GM21390 (cell line): ENCODE results near the gene FAM135A.
A peak's percentile ranks its signal among the peaks of the same experiment; 100 is the strongest.

Source experiments
- ATAC-seq: cut with Tn5 transposase; IDR thresholded peaks from one replicate; pipeline ENCODE4 v1.9.1; 2021; ENCODE audit not compliant: unreplicated experiment

Gene FAM135A

DNA sequence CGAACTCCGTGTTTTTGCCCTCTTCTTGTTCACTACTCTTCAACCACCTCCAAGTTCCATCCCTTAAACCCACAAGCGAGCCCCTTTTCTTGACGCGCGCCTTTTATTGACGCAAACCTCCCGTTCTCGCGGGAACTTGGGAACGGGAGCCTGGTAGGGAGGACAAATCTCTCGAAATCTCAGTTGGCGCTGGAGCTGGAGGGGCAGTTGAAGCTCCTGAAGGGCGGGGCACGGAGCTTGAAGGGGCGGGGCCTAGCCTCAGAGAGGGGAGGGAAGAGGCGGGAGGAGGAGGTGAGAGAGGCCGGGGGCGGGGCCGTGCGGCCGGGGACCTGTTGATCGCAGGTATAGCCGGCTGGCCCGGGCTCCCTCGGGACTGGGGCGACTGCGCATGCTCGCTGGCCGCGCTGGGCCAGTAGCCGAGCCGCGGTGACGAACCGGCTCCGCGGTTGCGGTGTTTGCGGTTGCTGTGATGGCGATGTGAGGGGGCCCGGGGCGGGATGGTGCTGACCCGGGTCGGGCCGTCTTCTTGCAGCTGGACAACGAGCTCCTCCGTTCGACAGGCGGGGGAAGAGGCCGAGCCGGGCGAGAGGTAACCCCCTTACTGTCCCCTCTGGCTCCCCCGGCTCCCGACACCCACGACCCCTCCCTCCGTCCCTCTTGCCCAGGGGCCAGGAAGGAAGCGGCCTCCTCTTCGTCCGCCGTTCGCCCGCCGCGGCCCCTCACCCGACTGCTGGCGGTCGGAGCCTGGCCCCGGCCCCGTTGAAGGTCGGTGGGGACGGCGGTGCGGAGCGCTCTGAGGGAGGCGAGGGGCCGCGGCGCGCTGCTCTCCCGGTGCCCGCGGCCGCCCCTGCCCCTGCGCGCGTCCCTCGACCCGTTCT is at the start of gene FAM135A:
TSS of gene FAM135A (plus strand) at position 395 of the 878 bp plus-strand sequence. CDS start 14,835 bp downstream, outside the sequence.
- peak; percentile 83 for ATAC-seq

DNA sequence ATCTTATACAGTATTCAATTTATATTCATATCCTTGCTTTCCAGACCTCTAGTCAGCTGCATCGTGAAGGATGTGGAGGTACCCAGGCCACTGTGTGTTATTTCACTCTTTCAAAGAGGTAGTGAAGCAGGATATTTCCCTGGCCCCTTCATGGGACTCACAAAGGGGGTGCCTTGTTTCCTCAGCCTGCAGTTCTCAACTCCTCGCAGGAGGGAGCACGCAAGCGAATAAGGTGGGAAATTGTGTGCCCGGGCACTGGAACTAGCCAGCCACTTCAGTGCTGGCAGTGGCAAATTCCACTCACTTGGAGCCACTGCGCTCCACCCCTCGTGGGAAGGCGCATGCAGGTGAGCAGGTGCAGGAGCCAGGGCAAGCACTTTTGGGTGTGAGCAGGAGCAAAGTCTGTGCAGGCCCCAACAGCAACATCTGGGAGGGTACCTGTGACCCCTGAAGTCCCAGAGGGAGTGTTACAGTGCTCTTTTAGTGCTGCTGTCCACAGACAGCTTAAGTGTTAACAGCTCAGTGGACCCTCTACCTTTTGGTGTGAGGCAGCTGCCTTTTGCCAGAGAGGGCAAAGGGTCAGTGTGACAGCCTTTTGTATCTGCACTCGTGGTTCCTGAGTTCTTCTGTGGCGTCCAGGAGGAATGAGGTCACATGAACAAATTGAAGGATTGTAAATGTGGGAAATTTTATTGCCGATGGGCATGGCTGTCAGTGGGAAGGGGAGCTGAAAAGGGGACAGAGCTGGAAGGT is 49.4 kb upstream of the FAM135A start:
- ATAC-seq: no peak

GRCh38 chr6:70369332-70369950 is 43.9 kb upstream of the FAM135A start:
- peak; percentile 87 for ATAC-seq

GRCh38 chr6:70370496-70370895 is 42.8 kb upstream of the FAM135A start:
- no peak for ATAC-seq

- peak; percentile 55 for ATAC-seq
These were observed 41.7 kb upstream of the FAM135A start for GRCh38 chr6:70371454-70372105.

- ATAC-seq: no peak
These were observed 38.1 kb upstream of the FAM135A start for GRCh38 chr6:70375166-70375565.

- no peak for ATAC-seq
These were observed 37.4 kb upstream of the FAM135A start for GRCh38 chr6:70375882-70376281.

- ATAC-seq: no peak
These were observed 36.7 kb upstream of the FAM135A start for GRCh38 chr6:70376628-70377027.

GRCh38 chr6:70377372-70377771 is 35.9 kb upstream of the FAM135A start:
- ATAC-seq: no peak

- no peak for ATAC-seq
These were observed 33.8 kb upstream of the FAM135A start for GRCh38 chr6:70379473-70380013.

- peak; percentile 93 for ATAC-seq
These were observed 33.1 kb upstream of the FAM135A start for GRCh38 chr6:70380252-70380651.

DNA sequence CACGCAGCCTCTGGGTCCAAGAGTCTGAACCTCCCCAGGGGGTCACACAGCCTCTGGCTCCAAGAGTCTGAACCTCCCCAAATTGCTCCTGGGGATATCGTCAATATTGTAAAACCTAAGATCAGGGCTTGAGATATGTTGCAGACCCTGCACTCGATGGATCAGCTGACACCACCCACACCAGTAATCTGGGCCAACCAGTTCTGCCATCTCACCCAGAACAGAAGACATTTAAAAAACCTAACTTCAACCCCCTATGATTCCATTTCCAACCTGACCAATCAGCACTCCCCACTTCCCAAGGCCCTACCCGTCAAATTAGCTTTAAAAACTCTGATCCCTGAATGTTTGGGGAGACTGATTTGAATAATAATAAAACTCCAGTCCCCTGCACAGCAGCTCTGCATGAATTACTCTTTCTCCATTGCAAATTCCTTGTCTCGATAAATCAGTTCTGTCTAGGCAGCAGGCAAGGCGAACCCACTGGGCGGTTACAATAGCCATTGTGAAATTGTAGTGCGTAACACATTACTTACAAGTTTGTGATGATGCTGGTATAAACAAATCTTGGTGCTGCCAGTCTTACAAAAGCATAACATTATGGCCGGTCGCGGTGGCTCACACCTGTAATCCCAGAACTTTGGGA is 32.4 kb upstream of the FAM135A start:
- ATAC-seq: no peak

GRCh38 chr6:70381417-70381782 is 31.9 kb upstream of the FAM135A start:
- no peak for ATAC-seq

GRCh38 chr6:70385901-70386300 is 27.4 kb upstream of the FAM135A start:
- ATAC-seq: no peak

DNA sequence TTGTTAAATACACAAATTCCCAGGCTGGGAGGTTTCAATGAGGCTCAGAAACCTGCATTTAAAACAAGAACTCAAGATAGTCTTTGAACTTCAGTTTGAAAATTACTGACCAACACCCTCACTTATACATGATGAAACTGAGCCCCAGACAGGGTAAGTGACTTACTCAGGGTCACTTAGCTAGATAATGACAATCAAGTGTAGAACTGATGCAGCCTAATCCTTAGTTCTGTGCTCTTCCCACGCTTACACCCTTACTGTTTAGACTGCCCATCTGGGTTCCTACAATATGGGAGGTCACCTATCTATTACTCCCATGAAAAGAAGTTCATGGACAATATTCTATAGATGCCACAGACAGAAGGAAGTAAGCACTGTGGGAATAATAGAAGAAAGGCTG is 24.5 kb upstream of the FAM135A start:
- ATAC-seq: peak; percentile 22

DNA sequence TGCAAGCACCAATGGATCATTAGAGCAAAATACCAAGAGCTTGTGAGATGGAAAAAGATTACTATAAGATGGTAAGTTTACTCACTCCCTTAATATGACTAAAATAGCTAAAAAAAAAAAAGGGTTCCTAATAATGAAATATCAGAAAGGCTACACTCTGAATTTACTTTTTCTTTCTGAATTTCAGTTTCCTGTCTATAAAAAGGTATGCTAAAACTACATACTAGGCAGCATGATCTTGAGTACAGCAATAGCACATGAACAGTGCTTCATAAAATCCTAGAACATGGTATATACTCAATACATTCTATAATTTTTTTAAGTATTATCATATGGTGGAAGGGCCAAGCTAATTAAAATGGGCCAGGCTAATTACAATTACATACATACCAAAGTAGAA is 24.0 kb upstream of the FAM135A start:
- ATAC-seq: peak; percentile 53

DNA sequence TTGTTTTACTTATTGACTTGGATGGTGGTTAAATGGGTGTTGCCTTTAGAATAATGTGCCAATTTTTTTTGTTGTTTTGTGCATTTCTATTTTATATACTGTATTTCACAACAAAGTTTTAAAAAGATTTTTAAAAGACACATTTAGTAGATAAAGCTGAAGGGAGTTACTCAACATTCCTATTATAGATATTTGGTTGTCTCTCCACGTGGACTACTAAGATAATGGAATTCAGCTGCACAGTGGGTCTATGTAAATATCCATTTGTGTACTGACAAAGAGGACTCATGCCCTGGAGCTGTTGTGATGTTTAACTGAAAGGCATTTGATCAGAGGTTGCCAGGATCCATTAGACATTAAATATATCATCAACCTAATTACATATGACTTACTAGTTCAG is 23.2 kb upstream of the FAM135A start:
- no peak for ATAC-seq

DNA sequence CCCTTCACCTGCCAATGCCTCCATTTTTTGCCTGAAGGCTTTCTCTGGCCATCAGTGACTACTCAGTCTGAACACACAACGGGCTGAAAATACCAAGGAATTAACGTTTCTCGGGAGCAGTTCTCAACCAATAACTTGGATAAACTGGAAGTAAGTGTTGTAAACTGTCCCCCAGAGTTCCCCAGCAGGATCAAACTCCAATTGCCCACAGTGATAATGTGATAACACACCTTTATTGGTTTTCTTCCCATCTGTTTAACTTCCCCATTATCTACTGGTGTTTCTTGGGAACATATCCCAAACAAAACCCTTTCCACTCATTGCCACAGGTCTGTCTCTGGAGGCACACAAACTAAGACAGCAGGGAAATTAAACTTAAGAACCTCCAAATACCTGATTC is 21.8 kb upstream of the FAM135A start:
- no peak for ATAC-seq

- ATAC-seq: no peak
These were observed 18.6 kb upstream of the FAM135A start for GRCh38 chr6:70394518-70395300.

GRCh38 chr6:70395301-70395672 is 18.0 kb upstream of the FAM135A start:
- ATAC-seq: no peak
